Keratinocyte (primary cell): ENCODE data around the gene RAI1. TPM values are rescaled to one million over a fixed set of nuclear protein-coding genes. Genes with fewer than 3 reads are reported as not detected.

Experiments
- DNase-seq: peaks from one replicate; pipeline ENCODE4 v3.0.0-alpha.2; 2011; ENCODE audit warnings: low read depth, missing footprints, low spot score
- FAIRE-seq: peaks from 2 replicates; lab custom pipeline; 2011; peaks lifted over from hg19 to GRCh38; lab: Jason Lieb, UNC
- H2AFZ ChIP-seq: 2 replicates; pipeline ENCODE4 v1.6.0; 2012; ENCODE audit warnings: low read length, control low read depth, inconsistent platforms; ENCODE audit not compliant: control insufficient read depth
- H3K27ac ChIP-seq: 2 replicates; pipeline ENCODE4 v1.5.1; 2011; ENCODE audit warnings: low read length; ENCODE audit not compliant: control insufficient read depth, insufficient read depth
- H3K27me3 ChIP-seq: 3 replicates; pipeline ENCODE4 v1.6.0; 2011; ENCODE audit warnings: low read length; ENCODE audit not compliant: control insufficient read depth, insufficient read depth; ENCODE audit errors: extremely low read depth
- H3K36me3 ChIP-seq, 2 experiments: 2 replicates in 1 of 2; 3 replicates in 1 of 2; pipeline ENCODE4 v1.5.1; 2011; ENCODE audit warnings: low read length in 2 of 2, mild to moderate bottlenecking in 1 of 2; ENCODE audit not compliant: control insufficient read depth in 2 of 2, insufficient read depth in 2 of 2; ENCODE audit errors: extremely low read depth in 1 of 2
- H3K4me1 ChIP-seq: 3 replicates; pipeline ENCODE4 v1.5.1; 2011; ENCODE audit warnings: low read length; ENCODE audit not compliant: control insufficient read depth, insufficient read depth; ENCODE audit errors: extremely low read depth
- H3K4me2 ChIP-seq: 3 replicates; pipeline ENCODE4 v1.6.0; 2011; ENCODE audit warnings: low read depth, low read length; ENCODE audit not compliant: control insufficient read depth, insufficient read depth; ENCODE audit errors: extremely low read depth
- H3K4me3 ChIP-seq, 3 experiments: fragments of 200-600 bp in 1 of 3; sonication (generic) in 1 of 3; 2 replicates in 2 of 3; 3 replicates in 1 of 3; pipeline ENCODE4 v1.5.1; 2011 to 2016; ENCODE audit warnings: low read length in 3 of 3, mild to moderate bottlenecking in 3 of 3, control low read depth in 2 of 3, inconsistent platforms in 1 of 3, low read depth in 1 of 3, mixed read lengths in 1 of 3, mixed run types in 1 of 3, moderate library complexity in 1 of 3; ENCODE audit not compliant: control insufficient read depth in 2 of 3, insufficient read depth in 2 of 3; ENCODE audit errors: extremely low read depth in 1 of 3
- H3K79me2 ChIP-seq: 2 replicates; pipeline ENCODE4 v1.6.0; 2012; ENCODE audit warnings: low read length; ENCODE audit not compliant: control insufficient read depth, insufficient read depth
- H3K9ac ChIP-seq: 3 replicates; pipeline ENCODE4 v1.6.0; 2011; ENCODE audit warnings: low read length; ENCODE audit not compliant: control insufficient read depth, insufficient read depth; ENCODE audit errors: extremely low read depth
- H3K9me1 ChIP-seq: 3 replicates; pipeline ENCODE4 v1.6.0; 2011; ENCODE audit warnings: low read length; ENCODE audit not compliant: control insufficient read depth, insufficient read depth; ENCODE audit errors: extremely low read depth
- H3K9me3 ChIP-seq: 2 replicates; pipeline ENCODE4 v1.5.1; 2012; ENCODE audit warnings: low read depth, low read length; ENCODE audit not compliant: control insufficient read depth
- H4K20me1 ChIP-seq: 3 replicates; pipeline ENCODE4 v1.6.0; 2011; ENCODE audit warnings: low read length; ENCODE audit not compliant: control insufficient read depth, insufficient read depth; ENCODE audit errors: extremely low read depth
- EZH2 ChIP-seq: IDR thresholded peaks from one replicate; pipeline ENCODE4 v1.6.1; 2012; ENCODE audit warnings: inconsistent platforms, mild to moderate bottlenecking, low read length, moderate library complexity
- dilution Hi-C: fragments of 300-500 bp; cut with MboI; formaldehyde crosslinking; loops from one replicate; pipeline ENCODE4 v1.7.0; 2020; ENCODE audit warnings: low sequenced_read_pairs; ENCODE audit not compliant: extremely low pct_ligation_motif_present
- polyA plus RNA-seq, 5 experiments: library from polyadenylated mRNA; depleted of rRNA in 3 of 5; stranded (reverse) in 3 of 5; stranded (forward) in 1 of 5; unstranded in 1 of 5; fragments of >200 nt; gene quantifications; 1 replicate in 1 of 5; 2 replicates in 3 of 5; 3 replicates in 1 of 5; pipeline versions ENCODE4 v1.2.1 to v1.2.3, GENCODE V29; 2011 to 2012; ENCODE audit warnings: missing spikeins in 2 of 5, low read depth in 1 of 5, low replicate concordance in 1 of 5
- TF ChIP-seq, protein P1 (sequence below), 3 experiments: IDR thresholded peaks in 1 of 3; conservative IDR thresholded peaks in 1 of 3; optimal IDR thresholded peaks in 1 of 3; 2 replicates in 2 of 3; 3 replicates in 1 of 3; pipeline versions ENCODE3 to v1.5.1; 2011; ENCODE audit warnings: low read length in 3 of 3, mild to moderate bottlenecking in 3 of 3, moderate library complexity in 2 of 3, control low read depth in 1 of 3, inconsistent platforms in 1 of 3; ENCODE audit not compliant: insufficient read depth in 2 of 3; ENCODE audit errors: extremely low read depth in 1 of 3

The RAI1 gene
- polyA plus RNA-seq, 1 donor (not counting 4 experiments of a cell fraction or from before 2014, with no cell fraction given): 2.6 TPM

- Histone ChIP-seq H3K4me3 (no peak overlapping the region), H3K27me3 (no peaks in the 10 kb centered on the region), H3K36me3 (peaks cover 0 to 6% of the 10 kb centered on the region in 2 experiments), H2AFZ (no peak overlapping the region), H3K9ac (no peak overlapping the region), H3K9me1 (no peaks in the 10 kb centered on the region), H3K27ac (no peak overlapping the region), H3K4me1 (peaks cover 20% of the 10 kb centered on the region), H3K9me3 (no peaks in the 10 kb centered on the region), H3K79me2 (peaks cover 52% of the 10 kb centered on the region), H3K4me2 (no peak overlapping the region), H4K20me1 (no peaks in the 10 kb centered on the region)
- TF ChIP-seq, protein P1, sequence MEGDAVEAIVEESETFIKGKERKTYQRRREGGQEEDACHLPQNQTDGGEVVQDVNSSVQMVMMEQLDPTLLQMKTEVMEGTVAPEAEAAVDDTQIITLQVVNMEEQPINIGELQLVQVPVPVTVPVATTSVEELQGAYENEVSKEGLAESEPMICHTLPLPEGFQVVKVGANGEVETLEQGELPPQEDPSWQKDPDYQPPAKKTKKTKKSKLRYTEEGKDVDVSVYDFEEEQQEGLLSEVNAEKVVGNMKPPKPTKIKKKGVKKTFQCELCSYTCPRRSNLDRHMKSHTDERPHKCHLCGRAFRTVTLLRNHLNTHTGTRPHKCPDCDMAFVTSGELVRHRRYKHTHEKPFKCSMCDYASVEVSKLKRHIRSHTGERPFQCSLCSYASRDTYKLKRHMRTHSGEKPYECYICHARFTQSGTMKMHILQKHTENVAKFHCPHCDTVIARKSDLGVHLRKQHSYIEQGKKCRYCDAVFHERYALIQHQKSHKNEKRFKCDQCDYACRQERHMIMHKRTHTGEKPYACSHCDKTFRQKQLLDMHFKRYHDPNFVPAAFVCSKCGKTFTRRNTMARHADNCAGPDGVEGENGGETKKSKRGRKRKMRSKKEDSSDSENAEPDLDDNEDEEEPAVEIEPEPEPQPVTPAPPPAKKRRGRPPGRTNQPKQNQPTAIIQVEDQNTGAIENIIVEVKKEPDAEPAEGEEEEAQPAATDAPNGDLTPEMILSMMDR (optimal IDR thresholded peaks at IDR 0.05 in 1 of 3, IDR thresholded peaks at IDR 0.05 in 1 of 3, conservative IDR thresholded peaks at IDR 0.05 in 1 of 3; ENCODE audit: extremely low read depth in 1 of 3, insufficient read depth in 2 of 3, low read length in 3 of 3): no peak
- no peak for TF ChIP-seq EZH2
- no peak for FAIRE-seq
- dilution Hi-C loops: no loop called here
- no peak for DNase-seq
Measured at GRCh38 chr17:17767154-17767869, 86.1 kb downstream of the RAI1 start.

DNA sequence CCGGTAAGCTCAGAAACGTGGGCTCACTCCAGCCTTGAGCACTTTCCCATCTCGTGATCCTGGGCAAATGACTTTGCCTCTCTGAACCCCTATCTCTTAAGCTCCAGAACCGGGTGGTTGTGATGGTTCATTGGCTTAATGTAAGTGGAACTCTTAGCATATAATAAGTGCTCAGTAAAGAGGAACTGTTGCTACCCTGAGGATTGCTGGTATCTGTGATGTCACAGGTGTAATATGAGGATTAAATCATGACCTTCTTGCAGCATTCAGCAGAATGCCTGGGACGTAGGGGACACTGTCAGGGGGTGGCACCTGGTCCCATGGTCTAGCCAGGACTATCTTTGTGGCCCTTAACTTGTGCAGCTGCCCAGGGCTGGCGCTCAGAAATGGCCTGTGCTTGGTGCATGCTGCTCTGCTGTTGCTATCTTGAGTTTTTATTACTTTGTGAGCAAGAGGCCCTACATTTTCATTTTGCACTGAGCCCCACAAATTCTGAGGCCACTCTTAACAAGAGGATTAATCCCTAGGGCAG, 86.7 kb downstream of the RAI1 start:
- DNase-seq (no peak), FAIRE-seq (no peak)
- H3K4me1 ChIP-seq: peaks cover 20% of the 10 kb centered on the region
- TF ChIP-seq EZH2: no peak
- TF ChIP-seq, protein P1 (optimal IDR thresholded peaks at IDR 0.05 in 1 of 3, IDR thresholded peaks at IDR 0.05 in 1 of 3, conservative IDR thresholded peaks at IDR 0.05 in 1 of 3; ENCODE audit: extremely low read depth in 1 of 3, insufficient read depth in 2 of 3, low read length in 3 of 3): no peak
- no peaks in the 10 kb centered on the region for H3K27me3 ChIP-seq
- no peaks in the 10 kb centered on the region for H3K9me3 ChIP-seq
- H3K79me2 ChIP-seq: peaks cover 54% of the 10 kb centered on the region
- H3K36me3 ChIP-seq: peaks cover 0 to 6% of the 10 kb centered on the region in 2 experiments
- no peak overlapping the region for H3K9ac ChIP-seq
- H4K20me1 ChIP-seq: no peaks in the 10 kb centered on the region
- dilution Hi-C loops: no loop called here
- H3K4me3 ChIP-seq: no peak overlapping the region
- no peak overlapping the region for H3K4me2 ChIP-seq
- no peak overlapping the region for H2AFZ ChIP-seq
- no peaks in the 10 kb centered on the region for H3K9me1 ChIP-seq
- no peak overlapping the region for H3K27ac ChIP-seq
